ENCODE data around the gene LRRC9. TPM values are rescaled to one million over a fixed set of nuclear protein-coding genes. Genes with fewer than 3 reads are reported as not detected.
"Not testable (repeated sequence)": the region's sequence is repeated elsewhere in the genome, so short reads cannot be mapped to it uniquely, and the experiment has no call there.

Gene LRRC9
- polyA plus RNA-seq (2013, experiment 1 of 2; ENCODE audit: insufficient read length): not detected
- polyA plus RNA-seq (2013, experiment 2 of 2; ENCODE audit: insufficient read length): not detected

- peak; percentile 2 for DNase-seq
Observed at GRCh38 chr14:59919570-59920377, at the start of gene LRRC9. TSS of gene LRRC9 (plus strand) at chr14:59920144.

GRCh38 chr14:59870277-59871165, 49.4 kb upstream of the LRRC9 start, which contains the start of gene RTN1:
TSS of gene RTN1 (minus strand) at chr14:59870776. CDS start at chr14:59870630, 146 bp downstream.
- DNase-seq: peak; percentile 58

GRCh38 chr14:59871166-59871495, 48.8 kb upstream of the LRRC9 start:
- no peak for DNase-seq

GRCh38 chr14:59882957-59883356, 37.0 kb upstream of the LRRC9 start:
- DNase-seq: peak; percentile 5

- DNase-seq: no peak
Observed at GRCh38 chr14:59890676-59891075, 29.3 kb upstream of the LRRC9 start.

GRCh38 chr14:59895721-59896120, 24.2 kb upstream of the LRRC9 start:
- DNase-seq: no peak

GRCh38 chr14:59897757-59898383, 22.1 kb upstream of the LRRC9 start:
- peak; percentile 9 for DNase-seq

GRCh38 chr14:59900556-59900955, 19.4 kb upstream of the LRRC9 start:
- no peak for DNase-seq

- no peak for DNase-seq
Observed at GRCh38 chr14:59904184-59904583, 15.8 kb upstream of the LRRC9 start.

- DNase-seq: no peak
Observed at GRCh38 chr14:59905188-59905587, 14.8 kb upstream of the LRRC9 start.

GRCh38 chr14:59912443-59912842, 7.5 kb upstream of the LRRC9 start:
- no peak for DNase-seq

- DNase-seq: no peak
Observed at GRCh38 chr14:59913187-59913586, 6.8 kb upstream of the LRRC9 start.

- DNase-seq: peak; percentile 37
Observed at GRCh38 chr14:59918824-59919569, 947 bp upstream of the LRRC9 start.

- DNase-seq: no peak
Observed at GRCh38 chr14:59920378-59920683, 387 bp downstream of the LRRC9 start.

GRCh38 chr14:59925797-59926196, 5.9 kb downstream of the LRRC9 start:
- DNase-seq: no peak

- DNase-seq: no peak
Observed at GRCh38 chr14:59926534-59926933, 6.6 kb downstream of the LRRC9 start.

- DNase-seq: no peak
Observed at GRCh38 chr14:59931237-59931636, 11.3 kb downstream of the LRRC9 start.

GRCh38 chr14:59936145-59936544, 16.2 kb downstream of the LRRC9 start:
- DNase-seq: no peak

GRCh38 chr14:59939828-59940227, 19.9 kb downstream of the LRRC9 start:
- DNase-seq: no peak

- DNase-seq: not testable (repeated sequence)
Observed at GRCh38 chr14:59942296-59942862, 22.4 kb downstream of the LRRC9 start.

- no peak for DNase-seq
Observed at GRCh38 chr14:59944909-59945308, 25.0 kb downstream of the LRRC9 start.

GRCh38 chr14:59952141-59952540, 32.2 kb downstream of the LRRC9 start:
- DNase-seq: not testable (repeated sequence)

All from fibroblast of skin of back (primary cell).